Effector CD8-positive, alpha-beta T cell (primary cell): ENCODE results near the gene LTBP1.
"Not testable (repeated sequence)": the region's sequence is repeated elsewhere in the genome, so short reads cannot be mapped to it uniquely, and the experiment has no call there.

Experiments used
- DNase-seq: peaks from one replicate; lab custom pipeline; 2025; lab: John Stamatoyannopoulos, UW

Gene LTBP1

DNA sequence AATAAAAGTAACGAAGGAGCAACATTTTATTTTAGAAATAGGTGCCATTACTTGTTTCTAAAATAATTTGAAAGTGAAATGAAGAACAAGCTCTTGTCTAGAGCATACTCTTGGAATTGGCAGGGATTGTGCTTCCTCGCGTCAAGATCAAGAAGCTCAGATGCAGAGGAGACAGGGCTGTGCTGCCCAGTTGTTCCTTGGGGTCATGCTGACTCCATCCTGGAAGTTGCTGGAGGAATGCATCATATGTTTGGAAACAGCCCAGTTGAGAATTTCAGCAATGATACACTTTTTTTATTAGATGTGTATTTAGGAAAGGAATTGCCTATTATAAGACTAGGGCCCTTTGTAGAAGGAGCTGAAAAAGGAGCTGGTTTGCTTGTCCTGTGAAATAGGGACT lies 17.2 kb downstream of the LTBP1 start:
- DNase-seq = no peak

DNA sequence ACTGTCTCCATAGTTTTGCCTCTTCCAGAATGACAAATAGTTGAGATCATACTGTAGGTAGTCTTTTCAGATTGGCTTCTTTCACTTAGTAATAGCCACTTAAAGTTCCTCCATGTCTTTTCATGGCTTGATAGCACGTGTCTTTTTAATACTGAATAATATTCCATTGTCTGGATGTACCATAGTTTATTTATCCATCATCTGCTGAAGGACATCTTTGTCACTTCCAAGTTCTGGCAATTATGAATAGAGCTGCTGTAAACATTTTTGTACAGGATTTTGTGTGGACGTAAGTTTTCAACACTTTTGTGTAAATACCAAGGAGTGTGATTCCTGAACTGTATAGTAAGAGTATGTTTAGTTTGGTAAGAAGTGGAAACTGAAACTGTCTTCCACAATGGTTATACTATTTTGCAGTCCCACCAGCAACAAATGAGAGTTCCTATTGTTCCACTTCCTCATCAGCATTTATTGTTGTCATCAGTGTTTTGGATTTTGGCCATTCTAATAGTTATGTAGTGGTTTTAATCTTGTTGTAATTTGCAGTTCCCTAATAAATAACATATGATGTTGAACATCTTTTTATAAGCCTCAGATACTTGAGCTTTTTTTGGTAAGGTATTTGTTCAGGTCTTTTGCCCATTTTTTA lies 18.9 kb downstream of the LTBP1 start:
- DNase-seq = no peak

DNA sequence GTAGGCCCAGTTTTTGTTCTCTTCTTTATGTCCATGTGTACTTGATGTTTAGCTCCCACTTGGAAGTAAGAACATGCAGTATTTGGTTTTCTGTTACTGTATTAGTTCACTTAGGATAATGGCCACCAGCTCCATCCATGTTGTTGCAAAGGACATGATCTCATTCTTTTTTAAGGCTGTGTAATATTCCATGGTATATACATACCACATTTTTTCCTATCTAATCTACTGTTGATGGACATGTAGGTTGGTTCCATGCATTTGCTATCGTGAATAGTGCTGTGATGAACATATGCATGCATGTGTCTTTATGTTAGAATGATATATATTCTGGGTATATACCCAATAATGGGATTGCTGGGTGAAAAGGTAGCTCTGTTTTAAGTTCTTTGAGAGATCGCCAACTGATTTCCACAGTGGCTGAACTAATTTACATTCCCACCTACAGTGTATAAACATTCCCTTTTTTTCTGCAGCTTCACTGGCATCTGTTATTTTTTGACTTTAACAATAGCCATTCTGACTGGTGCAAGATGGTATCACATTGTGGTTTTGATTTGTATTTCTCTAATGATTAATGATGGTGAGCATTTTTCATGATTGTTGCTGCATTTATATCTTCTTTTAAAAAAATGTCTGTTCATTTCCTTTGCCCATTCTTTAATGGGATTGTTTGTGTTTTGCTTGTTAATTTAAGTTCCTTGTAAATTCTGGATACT lies 22.9 kb downstream of the LTBP1 start:
- no peak for DNase-seq

DNA sequence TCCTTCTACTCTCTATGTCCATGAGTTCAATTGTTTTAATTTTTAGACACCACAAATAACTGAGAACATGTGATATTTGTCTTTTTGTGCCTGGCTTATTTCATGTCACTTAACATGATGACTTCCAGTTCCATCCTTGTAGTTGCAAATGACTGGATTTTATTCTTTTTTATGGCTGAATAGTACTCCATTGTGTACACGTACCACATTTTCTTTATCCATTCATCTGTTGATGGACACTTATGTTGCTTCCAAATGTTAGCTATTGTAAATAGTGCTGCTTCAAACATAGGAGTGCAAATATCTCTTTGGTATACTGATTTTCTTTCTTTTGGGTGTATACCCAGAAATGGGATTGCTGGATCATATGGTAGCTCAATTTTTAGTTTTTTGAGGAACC lies 27.0 kb downstream of the LTBP1 start:
- DNase-seq = not testable (repeated sequence)

DNA sequence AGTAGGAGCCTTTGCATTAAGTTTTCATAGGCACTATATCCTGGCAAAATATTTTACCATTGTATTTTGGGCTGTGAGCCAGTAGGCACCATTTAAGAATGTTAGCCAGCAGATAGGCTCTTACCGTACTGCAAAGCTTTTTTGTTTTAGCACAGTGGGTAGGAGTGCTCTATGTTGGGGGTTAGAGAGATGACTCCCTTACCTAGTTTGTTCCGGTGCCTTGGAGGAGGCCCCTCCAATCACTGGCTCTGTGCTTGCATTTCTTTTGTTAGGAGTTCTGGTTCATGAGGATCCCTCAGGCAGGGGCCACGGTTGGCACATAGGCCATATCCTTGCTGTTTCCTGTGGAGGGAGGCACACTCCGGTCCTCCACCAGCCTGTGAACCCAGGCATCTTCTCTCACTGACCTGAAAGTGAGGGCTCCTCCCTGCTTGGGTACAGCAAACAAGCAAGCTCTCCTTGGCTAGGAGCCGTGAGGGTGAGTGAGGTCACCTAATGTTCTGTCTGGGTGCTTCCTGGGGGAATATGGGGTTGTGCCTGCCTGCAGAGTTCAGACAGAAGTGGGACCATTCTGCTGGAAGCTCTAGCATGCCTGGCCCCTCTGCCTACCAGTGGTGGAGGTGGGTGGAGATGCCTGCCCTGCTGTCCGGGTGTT lies 29.8 kb downstream of the LTBP1 start:
- no peak for DNase-seq

DNA sequence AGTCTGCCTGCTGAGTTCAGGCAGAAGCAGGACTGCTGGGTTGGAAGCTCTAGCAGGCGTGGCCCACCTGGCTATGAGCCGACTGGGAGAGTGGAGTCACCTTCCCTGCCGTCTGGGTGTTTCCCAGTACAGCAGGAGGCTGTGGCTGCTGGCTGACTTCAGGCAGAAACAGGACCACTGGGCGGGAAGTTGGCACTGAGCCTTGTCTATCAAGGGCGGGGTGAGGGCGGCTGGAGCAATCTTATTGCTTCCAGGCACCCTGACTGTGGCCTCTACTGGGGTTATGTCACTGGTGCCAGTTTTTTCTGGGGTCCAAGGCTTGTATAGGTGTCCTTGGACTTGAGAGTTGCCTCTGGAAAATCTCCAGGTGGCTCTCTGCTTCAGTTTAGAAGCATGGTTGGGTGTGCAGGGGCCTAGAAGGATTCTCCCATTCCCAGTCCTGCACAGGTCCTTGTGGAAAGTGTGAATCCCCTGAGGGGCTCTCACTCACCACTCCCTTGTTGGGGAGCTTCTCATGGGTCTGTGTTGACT lies 30.5 kb downstream of the LTBP1 start:
- no peak for DNase-seq

DNA sequence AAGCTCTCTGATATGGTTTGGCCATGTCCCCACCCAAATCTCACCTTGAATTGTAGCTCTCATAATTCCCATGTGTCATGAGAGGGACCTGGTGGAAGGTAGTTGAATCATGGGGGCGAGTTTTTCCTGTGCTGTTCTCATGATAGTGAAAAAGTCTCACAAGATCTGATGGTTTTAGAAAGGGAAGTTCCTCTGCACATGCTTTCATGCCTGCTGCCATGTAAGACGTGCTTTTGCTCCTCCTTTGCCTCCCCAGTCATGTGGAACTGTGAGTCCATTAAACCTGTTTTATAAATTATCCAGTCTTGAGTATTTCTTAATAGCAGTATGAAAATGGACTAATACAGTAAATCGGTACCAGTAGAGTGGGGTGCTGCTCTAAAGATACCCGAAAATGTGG lies 34.9 kb downstream of the LTBP1 start:
- no peak for DNase-seq

DNA sequence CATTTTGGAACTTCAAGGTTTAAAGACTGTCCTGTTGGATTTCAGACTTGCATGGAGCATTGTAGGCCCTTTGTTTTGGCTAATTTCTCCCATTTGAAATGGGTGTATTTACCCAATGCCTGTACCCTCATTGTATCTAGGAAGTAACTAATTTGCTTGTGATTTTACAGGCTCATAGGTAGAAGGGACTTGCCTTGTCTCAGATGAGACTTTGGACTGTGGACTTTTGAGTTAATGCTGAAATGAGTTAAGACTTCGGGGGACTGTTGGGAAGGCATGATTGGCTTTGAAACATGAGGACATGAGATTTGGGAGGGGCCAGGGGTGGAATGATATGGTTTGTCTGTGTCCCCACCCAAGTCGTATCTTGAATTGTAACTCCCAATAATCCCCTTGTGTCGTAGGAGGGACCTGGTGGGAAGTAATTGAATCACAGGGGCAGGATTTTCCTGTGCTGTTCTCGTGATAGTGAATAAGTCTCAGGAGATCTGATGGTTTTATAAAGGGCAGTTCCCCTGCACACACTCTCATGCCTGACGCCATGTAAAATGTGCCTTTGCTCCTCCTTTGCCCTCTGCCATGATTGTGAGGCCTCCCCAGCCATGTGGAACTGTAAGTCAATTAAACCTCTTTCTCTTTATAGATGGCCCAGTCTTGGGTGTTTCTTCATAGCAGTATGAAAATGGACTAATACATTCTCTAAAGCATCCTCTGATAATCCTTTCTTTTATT lies 36.6 kb downstream of the LTBP1 start:
- not testable (repeated sequence) for DNase-seq

DNA sequence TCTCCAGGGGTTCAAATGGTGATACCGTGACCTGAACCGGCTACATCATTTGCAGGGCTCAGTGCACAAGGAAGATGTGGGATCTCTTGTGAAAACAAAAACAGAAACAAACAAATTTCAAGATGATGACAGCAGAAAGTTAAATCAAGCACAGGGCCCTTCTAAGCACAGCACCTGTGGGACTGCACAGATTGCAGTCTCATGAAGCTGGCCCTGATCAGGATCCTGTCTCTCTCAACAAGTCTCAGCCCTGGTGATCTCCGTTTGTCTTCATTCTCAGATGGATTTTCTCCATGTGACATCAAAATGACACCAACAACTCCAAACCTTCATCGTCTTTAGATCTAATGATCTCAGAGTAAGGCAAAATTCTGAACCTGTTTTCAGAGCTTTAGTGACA lies 39.7 kb downstream of the LTBP1 start:
- DNase-seq = no peak

DNA sequence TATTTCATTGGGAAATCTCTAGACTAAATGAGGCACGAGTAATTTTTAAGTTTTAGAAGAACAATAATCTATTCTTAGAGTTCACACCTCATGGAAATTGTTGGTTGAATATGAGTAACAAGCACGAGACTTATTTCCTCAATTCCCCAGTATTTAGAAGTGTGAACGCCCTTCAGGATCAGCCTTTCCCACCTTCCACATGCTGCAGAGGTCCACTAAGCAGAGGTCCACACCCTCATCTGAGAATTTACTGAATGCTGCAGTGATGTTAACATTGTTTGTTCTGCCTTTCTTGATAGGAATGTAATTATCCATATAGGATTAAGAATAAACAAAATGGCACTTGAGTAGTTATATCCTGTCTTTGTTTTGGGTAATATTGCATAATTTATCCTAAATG lies 41.8 kb downstream of the LTBP1 start:
- DNase-seq = no peak

DNA sequence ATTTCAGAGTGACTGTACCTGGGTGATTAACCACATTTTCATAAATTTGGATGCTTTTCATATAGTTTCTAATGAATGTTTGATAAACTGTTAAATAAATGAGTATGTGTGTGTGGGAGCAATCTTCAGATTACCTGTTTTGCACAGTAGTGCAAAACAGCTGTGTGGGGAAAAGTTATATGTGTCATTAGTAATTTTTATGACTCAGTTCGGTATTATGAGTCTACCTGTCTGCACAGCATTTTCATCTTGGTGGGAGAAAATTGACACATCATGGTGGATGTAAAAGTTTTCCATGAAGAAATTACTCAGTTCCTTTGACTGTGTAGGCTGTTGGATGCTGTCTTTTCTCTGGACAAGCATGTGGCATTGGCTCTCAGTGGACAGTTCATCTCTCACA lies 43.8 kb downstream of the LTBP1 start:
- no peak for DNase-seq

DNA sequence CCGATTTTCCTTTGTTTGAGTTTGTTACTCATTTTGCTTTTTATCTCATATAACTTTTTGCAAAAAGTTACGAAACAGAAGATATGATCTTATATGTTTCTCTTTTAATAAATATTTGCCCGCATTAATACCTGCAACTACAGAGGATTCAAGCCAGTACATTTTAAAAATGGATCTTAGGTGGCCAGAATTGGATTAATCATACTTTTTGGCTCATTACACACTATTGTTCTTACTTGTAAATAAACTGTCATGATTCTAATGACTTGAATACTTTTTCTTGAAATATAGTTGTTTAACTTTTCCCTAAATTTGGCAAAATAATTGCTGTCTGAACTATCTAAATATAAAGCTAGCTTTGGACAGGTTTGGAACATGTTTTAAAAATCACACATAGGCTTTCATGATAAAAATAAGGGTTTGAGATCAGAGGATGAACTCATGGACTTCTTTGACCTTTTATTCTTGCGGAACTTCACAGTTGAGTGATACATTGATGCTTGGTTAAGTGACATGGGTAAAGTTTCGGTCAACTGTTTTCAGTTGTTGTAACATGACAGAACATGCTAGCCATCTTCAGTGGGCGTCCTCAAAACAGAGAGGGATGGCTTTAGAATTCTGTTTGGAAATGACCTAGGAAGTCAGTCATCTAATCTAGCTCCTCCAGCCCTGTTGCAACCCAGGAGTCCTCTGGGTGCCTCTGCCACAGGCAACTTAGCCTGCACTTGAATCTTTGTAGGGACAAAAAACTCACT lies 44.5 kb downstream of the LTBP1 start:
- no peak for DNase-seq

DNA sequence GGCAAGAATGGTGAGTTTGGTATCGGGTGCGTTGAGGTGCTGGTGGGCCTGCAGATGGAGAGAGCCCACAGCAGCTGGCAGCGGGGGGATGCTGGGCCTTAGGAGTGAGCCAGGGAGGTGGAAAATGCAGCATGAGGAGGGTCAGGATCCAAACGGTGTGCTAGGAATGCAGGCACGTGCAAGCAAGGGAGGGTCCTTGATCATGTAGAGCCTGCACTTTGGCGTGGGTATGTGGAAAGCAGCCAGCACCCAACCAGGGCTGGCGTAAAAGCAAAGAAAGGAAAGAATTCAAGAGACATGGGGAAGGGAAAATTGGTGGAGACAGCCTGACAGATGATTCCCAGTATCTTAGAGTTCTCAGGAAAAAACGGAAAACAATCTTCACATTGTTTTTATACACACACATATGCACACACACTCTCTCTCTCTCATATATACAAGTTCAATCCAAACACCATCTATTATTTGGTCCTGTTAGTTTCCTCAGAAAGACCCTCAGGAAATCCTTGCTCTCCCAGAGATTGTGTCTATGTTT lies 46.3 kb downstream of the LTBP1 start:
- DNase-seq = no peak

DNA sequence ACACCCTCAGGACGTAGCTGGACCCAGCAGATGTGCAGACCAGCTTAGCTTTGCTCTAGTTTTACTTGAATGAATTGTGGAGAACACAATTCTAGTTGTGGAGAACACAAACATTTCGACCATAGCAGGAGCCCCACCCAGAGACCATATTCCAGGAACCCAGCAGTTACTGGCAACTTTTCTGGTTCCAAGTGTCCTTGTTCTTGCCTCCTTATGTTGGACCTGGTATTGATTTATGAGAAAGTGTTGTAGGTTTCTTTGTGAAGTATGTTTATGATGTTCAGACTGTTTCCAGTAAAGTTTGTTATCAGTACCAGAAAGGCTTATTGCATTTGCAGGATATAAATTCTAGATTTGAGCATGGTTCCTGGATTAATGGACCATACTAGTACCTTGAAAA lies 51.0 kb downstream of the LTBP1 start:
- no peak for DNase-seq

DNA sequence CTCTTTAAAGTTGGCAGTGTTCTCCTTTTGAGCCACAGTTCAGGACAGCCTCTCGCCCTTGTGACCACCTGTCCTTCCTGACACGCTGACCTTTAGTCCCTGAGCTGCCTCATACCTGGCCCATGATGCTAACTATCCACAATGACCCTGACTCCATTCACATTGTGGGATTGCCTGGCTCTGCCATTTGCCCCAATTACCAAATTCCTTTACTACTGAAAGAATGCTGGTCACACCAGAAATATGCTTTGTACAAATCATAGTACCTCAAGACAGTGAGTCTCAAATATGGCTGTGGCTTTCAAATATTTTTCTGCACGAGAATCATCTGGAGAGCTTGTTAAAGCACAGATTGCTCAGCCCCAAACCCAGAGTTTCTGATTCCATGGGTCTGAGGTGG lies 54.2 kb downstream of the LTBP1 start:
- no peak for DNase-seq

DNA sequence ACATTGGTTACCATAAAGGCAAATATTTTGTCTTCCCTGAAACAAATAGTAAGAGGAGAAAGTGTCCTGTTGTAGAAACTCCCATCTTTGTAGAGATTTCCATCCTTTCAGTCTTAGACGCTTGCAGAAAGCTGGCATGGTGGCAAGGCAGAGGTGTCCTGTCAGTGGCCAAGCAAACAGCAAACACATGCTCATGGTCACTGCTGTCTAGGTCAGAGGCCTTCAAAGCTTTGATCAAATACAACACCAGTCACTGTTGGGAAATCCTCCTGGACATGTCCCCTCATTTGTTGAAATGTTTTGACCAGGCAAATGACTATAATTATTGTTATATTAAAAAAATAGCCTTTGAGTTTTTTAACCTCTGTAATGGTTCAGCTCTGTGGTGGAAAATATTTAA lies 55.1 kb downstream of the LTBP1 start:
- DNase-seq = no peak

DNA sequence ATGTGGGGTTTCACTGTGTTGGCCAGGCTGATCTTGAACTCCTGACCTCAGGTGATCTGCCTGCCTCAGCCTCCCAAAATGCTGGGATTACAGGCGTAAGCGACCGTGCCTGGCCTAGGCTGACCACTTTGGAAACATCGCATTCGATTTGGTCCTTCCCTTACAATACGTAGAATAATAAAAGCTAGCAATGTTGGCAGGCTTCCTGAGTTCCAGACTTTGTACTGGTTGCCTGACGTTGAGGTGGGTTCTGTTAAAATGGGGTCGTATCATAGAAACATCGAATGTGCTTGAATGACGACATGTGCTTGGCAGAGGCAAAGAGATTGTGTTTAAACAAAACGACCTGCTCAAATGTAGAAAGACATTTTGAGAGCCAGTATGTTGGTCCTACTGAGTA lies 56.1 kb downstream of the LTBP1 start:
- no peak for DNase-seq

DNA sequence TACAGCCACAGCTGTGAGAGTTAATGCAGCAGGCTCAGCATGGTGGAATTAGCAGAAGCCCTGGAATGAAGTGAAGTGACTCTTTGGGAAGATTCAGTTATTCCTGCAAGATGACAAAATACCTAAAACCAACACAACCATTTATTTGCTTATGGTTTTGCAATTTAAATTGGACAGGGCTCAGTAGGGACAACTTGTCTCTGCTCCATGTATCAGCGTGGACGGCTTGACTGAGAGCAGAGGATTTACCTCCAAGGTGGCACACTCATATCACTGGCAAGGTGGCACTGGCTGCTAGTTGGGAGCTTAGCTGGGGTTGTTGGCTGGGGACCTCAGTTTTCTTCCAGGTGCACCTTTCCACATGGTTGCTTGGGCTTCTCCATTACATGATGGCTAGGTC lies 58.3 kb downstream of the LTBP1 start:
- DNase-seq = no peak

DNA sequence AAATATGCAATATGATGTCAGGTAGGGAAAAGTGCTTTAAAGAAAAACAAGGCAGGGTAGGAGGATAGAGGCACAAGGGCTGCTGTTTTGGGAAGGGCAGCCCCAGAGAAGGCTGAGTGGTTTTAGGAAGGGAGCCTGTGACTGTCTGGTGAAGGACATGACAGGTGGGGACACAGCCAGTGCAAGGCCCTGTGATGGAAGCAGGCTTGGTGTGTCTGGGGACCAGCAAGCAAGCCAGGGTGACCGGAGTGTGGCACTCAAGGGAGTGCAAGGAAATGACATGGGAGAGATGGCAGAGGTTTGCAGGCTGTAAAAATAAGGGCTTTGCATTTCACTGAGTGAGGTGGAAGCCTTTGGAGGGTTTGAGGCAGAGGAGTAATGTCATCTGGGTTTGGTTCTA lies 62.0 kb downstream of the LTBP1 start:
- DNase-seq = no peak

DNA sequence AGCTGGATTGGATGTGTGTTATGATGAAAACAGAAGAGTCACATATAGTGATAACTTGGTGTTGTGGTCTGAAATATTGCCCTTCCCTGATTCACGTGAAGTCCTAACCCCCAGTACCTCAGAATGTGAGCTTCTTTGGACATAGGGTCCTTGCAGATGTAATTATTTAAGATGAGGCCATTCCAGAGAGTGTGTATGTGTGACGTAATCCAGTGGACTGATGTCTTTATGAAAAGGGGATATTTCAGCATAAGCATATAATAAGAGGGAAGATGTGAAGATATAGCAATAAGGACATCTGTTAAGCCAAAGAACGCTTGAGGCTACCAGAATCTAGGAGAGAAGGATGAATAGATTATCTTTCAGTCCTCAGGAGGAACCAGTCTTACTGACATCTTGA lies 62.5 kb downstream of the LTBP1 start:
- DNase-seq = no peak

DNA sequence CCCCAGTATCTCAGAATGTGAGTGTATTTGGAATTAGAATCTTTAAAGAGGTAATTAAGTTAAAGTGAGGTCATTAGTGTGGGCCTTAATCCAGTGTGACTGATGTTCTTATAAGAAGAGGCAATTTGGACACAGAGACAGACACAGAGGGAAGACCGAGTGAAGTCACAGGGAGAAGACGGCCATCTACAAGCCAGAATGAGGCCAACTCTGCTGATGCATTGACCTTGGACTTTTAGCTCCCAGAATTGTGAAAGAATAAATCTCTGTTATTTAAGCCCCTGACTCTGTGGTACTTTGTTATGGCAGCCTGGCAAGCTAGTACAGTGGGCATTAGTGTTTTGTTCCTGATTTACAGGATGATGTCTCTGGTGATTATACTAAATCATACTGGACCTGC lies 64.6 kb downstream of the LTBP1 start:
- no peak for DNase-seq

DNA sequence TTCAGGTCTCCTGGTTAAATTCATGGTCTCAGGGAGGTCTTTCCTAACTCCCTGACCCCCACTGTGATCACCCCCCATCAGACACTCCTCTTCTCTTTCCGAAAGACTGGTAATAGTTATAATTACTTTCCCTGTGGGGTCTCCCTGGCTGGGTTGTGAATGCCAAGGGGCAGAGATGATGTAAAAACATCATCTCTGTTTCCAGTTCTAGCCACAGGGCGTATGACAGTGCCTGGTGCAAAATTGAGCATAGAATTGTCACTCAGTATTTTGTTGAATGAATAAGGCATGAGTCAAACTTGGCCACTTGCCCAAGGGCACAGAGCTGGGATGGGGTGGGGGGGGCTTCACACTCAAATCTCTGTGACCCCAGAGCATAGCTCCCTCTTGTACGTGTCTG lies 65.2 kb downstream of the LTBP1 start:
- no peak for DNase-seq
